Measurements from ENCODE around the gene SLC25A39.

- TF ChIP-seq CTCF (conservative IDR thresholded peaks at IDR 0.05), result no peak
- no peak for TF ChIP-seq EZH2 (IDR thresholded peaks at IDR 0.05; ENCODE audit: low read depth)
Observed at GRCh38 chr17:44279346-44279665, 45.3 kb downstream of the SLC25A39 start.

Data from PC-9 (cell line).